ENCODE results near the gene SGCD.

SGCD gene

DNA sequence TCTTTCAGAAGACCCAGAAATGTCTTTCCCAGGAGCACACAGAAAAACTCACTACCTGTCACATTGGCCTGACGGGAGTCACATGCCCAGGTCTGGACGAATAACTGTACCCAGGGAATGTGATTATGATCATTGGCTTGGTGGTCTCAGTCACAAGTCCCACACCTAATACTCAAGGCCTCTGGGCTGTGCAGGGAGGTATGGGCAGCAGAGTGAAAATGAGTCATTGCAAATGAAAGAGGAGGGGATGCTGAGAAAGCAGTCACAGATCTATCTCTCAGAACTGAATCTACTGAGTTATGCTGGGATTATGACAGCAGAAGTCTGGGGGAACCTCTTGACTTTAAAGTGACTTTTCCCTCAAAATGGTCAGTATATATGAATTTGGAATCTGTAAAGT, 36.9 kb downstream of the SGCD start:
- no peak for DNase-seq

- no peak for DNase-seq
Observed at GRCh38 chr5:156366521-156366920, 39.6 kb downstream of the SGCD start.

DNA sequence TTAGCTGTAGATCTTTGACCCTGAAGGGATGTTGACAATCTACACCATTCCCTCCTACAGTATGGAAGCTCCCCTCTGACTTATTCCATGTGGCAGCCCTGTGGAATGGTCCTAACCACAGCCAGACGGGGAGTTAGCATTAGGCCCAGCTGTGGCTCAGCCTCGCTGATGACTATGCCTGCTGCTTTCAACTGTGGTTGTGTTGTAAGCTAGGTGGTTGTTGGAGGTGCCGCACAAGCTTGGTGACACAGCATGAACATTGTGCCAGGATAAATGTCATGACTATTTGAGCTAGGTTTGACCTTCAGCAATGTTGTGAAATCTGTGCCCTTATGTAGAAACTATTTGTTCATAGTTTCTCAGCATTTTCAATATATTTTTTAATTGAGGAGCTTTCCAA, 40.6 kb downstream of the SGCD start:
- DNase-seq = no peak

- DNase-seq = no peak
Observed at GRCh38 chr5:156375895-156376495, 49.0 kb downstream of the SGCD start.

GRCh38 chr5:156376751-156377150, 49.8 kb downstream of the SGCD start:
- DNase-seq = no peak

DNA sequence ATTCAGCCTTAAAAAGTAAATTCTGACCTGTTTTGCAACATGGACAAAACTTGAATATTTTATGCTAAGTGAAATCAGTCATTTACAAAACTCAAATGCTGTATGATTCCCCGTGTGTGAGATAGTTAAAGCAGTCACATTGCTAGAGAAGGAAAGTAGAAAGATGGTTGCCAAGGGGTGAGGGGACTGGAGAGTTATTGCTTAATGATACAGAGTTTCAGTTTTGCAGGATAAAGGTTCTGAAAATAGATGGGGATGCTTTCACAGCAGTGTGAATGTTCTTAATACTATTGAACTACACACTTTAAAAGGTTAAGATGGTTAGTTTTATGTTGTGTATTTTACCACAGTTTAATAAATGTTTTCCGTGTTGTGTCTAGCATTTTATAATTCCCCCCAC, 51.2 kb downstream of the SGCD start:
- no peak for DNase-seq

DNA sequence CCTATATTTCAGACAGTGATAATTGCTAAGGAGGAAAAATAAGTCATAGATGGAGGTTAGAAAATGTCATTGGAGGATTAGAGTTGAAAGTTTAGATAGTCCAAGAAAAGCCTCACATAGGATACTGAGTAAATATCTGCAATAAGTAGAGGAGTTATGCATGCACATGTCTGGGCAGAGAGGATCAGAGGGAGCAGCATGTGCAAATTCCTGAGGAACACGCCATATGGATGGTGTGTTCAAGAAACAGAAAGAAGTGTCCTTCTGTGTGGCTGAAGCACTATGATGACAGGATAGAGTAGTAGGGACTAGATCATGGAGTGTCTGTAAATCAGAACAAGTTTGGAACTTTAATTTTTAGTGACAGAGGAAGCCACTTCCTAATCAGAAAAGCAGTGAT, 52.2 kb downstream of the SGCD start:
- DNase-seq = no peak

GRCh38 chr5:156380848-156381247, 53.9 kb downstream of the SGCD start:
- no peak for DNase-seq

DNA sequence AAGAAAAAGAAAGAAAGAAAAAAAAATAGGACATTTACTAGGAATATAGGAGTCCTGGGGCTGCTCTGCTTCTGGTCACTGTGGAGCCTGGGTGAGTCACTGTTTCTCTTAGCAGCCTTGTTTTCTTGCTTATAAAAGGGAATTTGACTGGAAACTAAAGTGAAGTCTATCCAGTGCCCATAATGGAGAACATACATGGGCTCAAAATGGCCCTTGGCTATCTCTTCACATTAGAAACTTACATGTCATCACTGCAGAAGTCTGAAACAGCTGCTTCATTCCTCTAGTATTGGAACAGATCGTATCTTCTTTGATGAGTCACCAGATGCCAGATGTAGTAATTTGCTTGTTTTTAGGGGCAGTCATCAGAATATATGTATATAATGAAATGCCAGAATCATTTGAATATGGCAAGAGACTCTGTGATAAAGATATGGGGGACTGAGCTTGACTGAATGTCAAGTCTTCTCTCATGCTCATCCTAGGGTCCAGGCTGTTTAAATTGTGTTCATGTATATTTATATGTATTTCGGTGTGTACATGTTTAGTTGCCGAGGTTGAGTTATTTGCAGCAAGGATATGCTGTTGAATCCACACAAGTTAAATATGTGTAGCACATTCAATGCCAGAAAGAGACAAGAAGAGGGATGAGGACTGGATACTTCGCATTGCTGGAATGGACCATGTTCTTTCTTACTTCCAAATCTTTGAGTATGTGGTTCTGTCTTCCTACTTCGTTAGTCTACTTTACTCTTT, 56.7 kb downstream of the SGCD start:
- DNase-seq = no peak

DNA sequence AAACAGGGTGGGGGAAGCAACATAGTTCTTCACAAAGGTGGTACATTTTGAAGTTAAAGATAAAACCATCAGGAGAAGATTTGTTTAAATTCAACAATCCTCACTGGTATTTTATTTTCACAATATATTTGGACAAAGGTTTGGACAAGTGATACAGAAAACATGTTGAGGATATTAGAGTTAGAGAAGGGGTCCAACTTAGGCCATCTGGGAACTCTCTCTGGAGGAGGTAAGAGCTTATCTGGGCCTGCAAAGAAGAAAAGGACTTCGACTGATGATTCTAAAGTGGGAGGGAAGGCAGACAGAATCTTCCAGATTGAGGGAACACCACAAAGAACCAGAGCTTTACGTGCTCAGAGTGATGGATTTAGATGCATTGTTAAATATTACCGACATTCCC, 58.5 kb downstream of the SGCD start:
- no peak for DNase-seq

- no peak for DNase-seq
Observed at GRCh38 chr5:156386976-156387375, 60.0 kb downstream of the SGCD start.

DNA sequence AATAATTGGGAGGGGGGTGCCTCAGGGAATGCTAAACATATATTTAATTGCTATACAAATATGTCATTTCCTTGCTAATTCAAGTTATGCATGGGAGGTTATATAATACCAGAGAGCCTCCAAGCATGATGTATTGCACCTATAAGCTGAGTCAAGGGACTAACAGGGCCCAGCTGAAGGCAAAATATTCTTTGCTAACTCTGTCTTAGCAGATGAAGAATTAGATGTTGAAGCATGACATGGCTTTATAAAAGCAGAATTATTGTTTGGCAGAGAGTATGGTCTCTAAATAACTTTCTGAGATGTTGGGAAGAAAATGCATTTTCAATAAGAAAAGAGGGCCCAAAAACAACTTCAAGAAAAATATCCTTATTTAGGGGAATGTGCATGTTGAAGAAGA, 60.4 kb downstream of the SGCD start:
- DNase-seq = no peak

GRCh38 chr5:156388233-156388632, 61.3 kb downstream of the SGCD start:
- DNase-seq = no peak

DNA sequence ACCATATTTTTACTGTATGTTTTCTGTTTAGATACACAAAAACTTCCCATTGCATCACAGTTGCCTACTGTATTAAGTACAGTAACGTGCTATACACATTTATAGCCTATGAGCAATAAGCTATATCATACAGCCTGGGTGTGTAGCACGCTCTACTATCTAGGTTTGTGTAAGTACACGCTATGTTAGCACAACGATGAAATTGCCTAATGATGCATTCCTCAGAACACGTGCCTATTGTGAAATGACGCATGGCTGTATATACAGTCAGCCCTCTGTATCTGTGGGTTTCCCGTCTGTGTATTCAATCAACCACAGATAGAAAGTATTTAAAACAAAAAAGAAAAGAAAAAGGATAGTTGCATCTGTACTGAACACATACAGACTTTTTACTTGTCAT, 64.2 kb downstream of the SGCD start:
- DNase-seq = no peak

GRCh38 chr5:156393980-156394379, 67.0 kb downstream of the SGCD start:
- no peak for DNase-seq

DNA sequence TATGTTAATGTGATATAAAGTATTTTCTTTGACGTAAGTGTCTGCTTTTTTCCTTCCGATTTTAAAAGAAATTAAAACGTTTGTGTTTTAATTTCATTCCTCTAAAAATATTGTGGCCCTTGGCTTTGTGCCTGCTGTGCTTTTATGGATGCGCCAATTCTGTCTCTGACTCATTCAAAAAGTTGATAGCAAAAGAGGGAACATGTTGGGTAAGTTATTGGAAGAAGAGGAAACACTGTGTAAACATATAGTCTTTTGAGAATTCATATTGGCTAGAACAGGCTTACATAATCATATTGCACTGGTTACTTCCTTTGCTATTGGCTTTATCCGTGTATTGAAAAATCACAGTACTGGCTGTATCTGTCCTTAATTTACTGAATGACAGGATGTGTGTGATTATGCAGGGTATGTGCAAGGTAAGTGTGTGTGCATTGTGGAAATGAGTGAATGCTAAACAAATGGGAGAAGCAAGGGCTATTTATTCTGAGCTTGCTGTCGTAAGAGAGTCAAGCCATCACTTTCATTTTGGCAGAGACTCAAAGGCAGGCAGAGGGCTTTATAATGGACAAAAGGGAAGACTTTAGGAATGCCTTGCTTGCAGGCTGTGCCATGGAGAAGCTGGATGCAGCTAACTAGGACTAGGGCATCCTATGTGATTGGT, 67.8 kb downstream of the SGCD start:
- no peak for DNase-seq

- DNase-seq = no peak
Observed at GRCh38 chr5:156395306-156395675, 68.3 kb downstream of the SGCD start.

DNA sequence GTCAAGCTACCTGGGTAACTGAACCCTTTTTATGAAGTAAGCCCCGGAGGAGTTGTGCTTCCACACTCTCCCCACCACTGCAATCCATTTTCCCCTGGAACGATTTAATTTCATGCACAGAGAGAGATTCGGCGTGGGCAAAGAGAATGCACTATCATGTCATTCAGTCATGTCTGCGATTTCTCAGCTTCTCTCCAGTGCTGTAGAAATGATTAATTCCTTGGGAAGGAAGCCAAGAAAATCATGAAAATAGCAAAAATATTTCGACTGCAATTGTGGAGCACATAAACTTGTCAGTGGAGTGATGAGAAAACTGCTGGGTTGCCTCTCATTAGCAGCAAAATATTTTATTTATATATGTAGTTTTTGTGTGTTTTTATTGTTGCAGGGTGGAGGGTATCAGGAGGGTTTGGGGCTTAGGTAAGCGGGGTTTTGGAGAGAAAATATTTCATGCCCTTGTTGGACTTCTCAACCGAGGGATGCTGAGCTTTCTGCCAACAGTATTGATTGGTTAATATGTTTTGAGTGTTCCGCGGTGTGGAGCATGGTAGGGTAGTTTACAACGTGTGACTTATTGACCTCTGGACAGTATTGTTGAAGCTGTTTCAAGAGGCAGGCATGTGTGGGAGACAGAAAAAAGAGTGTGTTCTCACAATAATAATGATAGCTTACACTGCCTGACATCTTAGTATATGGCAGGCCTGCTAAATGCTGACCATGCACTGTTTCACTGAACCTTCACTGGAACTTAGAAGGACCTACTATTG, 69.3 kb downstream of the SGCD start:
- DNase-seq = no peak

GRCh38 chr5:156396830-156397081, 69.8 kb downstream of the SGCD start:
- DNase-seq = no peak

- no peak for DNase-seq
Observed at GRCh38 chr5:156399323-156399722, 72.4 kb downstream of the SGCD start.

GRCh38 chr5:156400231-156400986, 73.4 kb downstream of the SGCD start:
- DNase-seq = no peak

GRCh38 chr5:156401804-156402203, 74.8 kb downstream of the SGCD start:
- DNase-seq = no peak

DNA sequence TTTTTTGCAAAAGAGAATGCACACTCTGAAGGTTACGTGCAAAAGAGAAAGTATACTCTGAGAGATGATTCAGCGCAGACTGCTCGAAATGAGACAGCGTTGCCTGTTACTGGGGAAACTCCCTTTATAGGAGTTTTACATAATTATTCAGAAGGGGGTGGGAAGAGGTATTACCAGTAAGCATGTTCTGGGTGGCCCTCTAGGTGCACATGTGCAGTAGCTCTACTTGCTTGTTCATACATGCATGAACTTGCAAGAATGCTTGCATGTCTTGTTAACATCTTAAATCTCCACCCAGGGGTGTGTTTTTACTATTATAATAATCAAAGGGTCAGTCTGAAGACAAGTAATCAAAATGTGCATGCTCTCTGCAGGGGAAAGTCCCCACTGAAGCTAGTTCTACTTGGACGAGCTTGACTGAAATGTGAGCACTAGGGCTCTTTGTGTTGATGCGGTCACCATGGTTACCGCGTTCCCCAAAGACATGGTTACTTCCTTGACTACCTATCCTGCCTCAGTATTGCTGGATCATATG, 75.5 kb downstream of the SGCD start:
- no peak for DNase-seq
